DOHH2 (cell line): ENCODE data around the gene INSR.

Experiments
- H3F3A ChIP-seq: fragments of 200-600 bp; sonication (generic), shearing (Covaris generic); 2 replicates; pipeline ENCODE4 v1.6.0; 2016; ENCODE audit warnings: antibody characterized with exemption, mild to moderate bottlenecking; ENCODE audit not compliant: control insufficient read depth, insufficient read depth
- H3K27ac ChIP-seq: fragments of 200-600 bp; sonication (generic); 2 replicates; pipeline ENCODE4 v1.5.1; 2014; ENCODE audit warnings: low read depth, mild to moderate bottlenecking, low read length, moderate library complexity
- H3K27me3 ChIP-seq: fragments of 200-600 bp; sonication (generic); 2 replicates; pipeline ENCODE4 v1.6.1; 2014; ENCODE audit warnings: mild to moderate bottlenecking, low read length, mixed read lengths; ENCODE audit not compliant: control insufficient read depth
- H3K36me3 ChIP-seq: fragments of 200-600 bp; sonication (generic); 2 replicates; pipeline ENCODE4 v1.6.1; 2014; ENCODE audit warnings: mild to moderate bottlenecking, low read length, moderate library complexity, mixed read lengths; ENCODE audit not compliant: control insufficient read depth
- H3K4me1 ChIP-seq: fragments of 200-600 bp; sonication (generic); 2 replicates; pipeline ENCODE4 v1.6.1; 2014; ENCODE audit warnings: mild to moderate bottlenecking, low read length, mixed read lengths; ENCODE audit not compliant: control insufficient read depth
- H3K4me2 ChIP-seq: fragments of 200-600 bp; sonication (generic); 2 replicates; pipeline ENCODE4 v1.6.0; 2014; ENCODE audit warnings: mild to moderate bottlenecking, low read length, moderate library complexity
- H3K4me3 ChIP-seq: fragments of 200-600 bp; sonication (generic); 2 replicates; pipeline ENCODE4 v1.5.1; 2014; ENCODE audit warnings: mild to moderate bottlenecking, low read length, mixed read lengths
- H3K79me2 ChIP-seq: fragments of 200-600 bp; sonication (generic); 2 replicates; pipeline ENCODE4 v1.6.1; 2014; ENCODE audit warnings: mild to moderate bottlenecking, low read length, mixed read lengths; ENCODE audit not compliant: control insufficient read depth
- H3K9me2 ChIP-seq: fragments of 200-600 bp; sonication (generic); replicated peaks from 2 replicates; pipeline ENCODE4 v1.6.1; 2014; ENCODE audit warnings: mild to moderate bottlenecking, low read length, mixed read lengths; ENCODE audit not compliant: control insufficient read depth
- H3K9me3 ChIP-seq: fragments of 200-600 bp; sonication (generic); 2 replicates; pipeline ENCODE4 v1.6.1; 2014; ENCODE audit warnings: antibody characterized with exemption, low read length, mixed read lengths; ENCODE audit not compliant: control insufficient read depth, insufficient read depth
- H4K20me1 ChIP-seq: fragments of 200-600 bp; sonication (generic); 2 replicates; pipeline ENCODE4 v1.6.0; 2014; ENCODE audit warnings: low read depth, mild to moderate bottlenecking, antibody characterized with exemption, low read length, moderate library complexity; ENCODE audit not compliant: control insufficient read depth, insufficient read depth
- CTCF ChIP-seq: fragments of 200-600 bp; sonication (generic); IDR thresholded peaks from one replicate; pipeline ENCODE4 v1.5.1; 2014; ENCODE audit warnings: antibody characterized with exemption, mild to moderate bottlenecking, low read depth, low read length; ENCODE audit not compliant: poor library complexity, severe bottlenecking
- EZH2phosphoT487 ChIP-seq: fragments of 200-600 bp; sonication (generic); IDR thresholded peaks from 2 replicates; pipeline ENCODE4 v1.6.1; 2017; ENCODE audit warnings: borderline replicate concordance, mild to moderate bottlenecking, antibody characterized with exemption, low read length, moderate library complexity, mixed read lengths

Gene INSR

GRCh38 chr19:7255119-7255518 lies 39.1 kb downstream of the INSR start:
- no peaks in the 10 kb centered on the region for H3K9me2 ChIP-seq
- TF ChIP-seq EZH2phosphoT487 (no peak), CTCF (no peak)
- no peaks in the 10 kb centered on the region for H3F3A ChIP-seq
- H3K9me3 ChIP-seq = no peaks in the 10 kb centered on the region
- H3K36me3 ChIP-seq = no peaks in the 10 kb centered on the region
- H4K20me1 ChIP-seq = no peaks in the 10 kb centered on the region
- no peak overlapping the region for H3K4me2 ChIP-seq
- no peak overlapping the region for H3K27ac ChIP-seq
- H3K4me1 ChIP-seq = peaks cover 15% of the 10 kb centered on the region
- no peaks in the 10 kb centered on the region for H3K79me2 ChIP-seq
- no peaks in the 10 kb centered on the region for H3K27me3 ChIP-seq
- H3K4me3 ChIP-seq = no peak overlapping the region

DNA sequence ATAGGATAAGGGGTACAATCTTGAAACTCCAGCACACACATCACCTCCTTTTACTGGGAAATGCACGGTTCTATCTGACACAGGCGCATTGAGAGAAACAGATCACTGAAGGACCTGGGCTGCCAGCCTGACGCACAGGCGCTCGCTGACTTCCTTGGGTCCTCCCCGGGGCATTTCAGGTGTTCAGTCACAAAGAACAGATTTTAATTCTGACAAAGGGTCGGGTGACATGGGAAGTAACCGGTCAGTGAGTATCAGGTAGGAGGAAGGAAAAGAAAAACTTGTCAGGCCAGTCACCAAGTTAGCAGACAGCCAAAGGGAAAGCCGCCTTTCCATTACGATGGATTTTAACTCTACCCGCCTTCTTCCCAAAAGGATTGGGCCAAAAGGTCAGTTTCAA lies 39.6 kb downstream of the INSR start:
- Histone ChIP-seq H3K9me2 (no peaks in the 10 kb centered on the region), H3K27me3 (no peaks in the 10 kb centered on the region), H3K27ac (no peak overlapping the region), H3K4me2 (no peak overlapping the region), H3K4me1 (peaks cover 19% of the 10 kb centered on the region), H3F3A (no peaks in the 10 kb centered on the region), H3K9me3 (no peaks in the 10 kb centered on the region), H3K79me2 (no peaks in the 10 kb centered on the region), H3K4me3 (no peak overlapping the region), H3K36me3 (no peaks in the 10 kb centered on the region), H4K20me1 (no peaks in the 10 kb centered on the region)
- no peak for TF ChIP-seq EZH2phosphoT487
- TF ChIP-seq CTCF = no peak

- H3F3A ChIP-seq = no peaks in the 10 kb centered on the region
- no peaks in the 10 kb centered on the region for H3K9me2 ChIP-seq
- H3K4me1 ChIP-seq = peaks cover 19% of the 10 kb centered on the region
- no peak for TF ChIP-seq CTCF
- TF ChIP-seq EZH2phosphoT487 = no peak
- no peaks in the 10 kb centered on the region for H3K36me3 ChIP-seq
- H3K27ac ChIP-seq = no peak overlapping the region
- no peaks in the 10 kb centered on the region for H3K27me3 ChIP-seq
- no peaks in the 10 kb centered on the region for H3K79me2 ChIP-seq
- no peak overlapping the region for H3K4me3 ChIP-seq
- no peak overlapping the region for H3K4me2 ChIP-seq
- H4K20me1 ChIP-seq = no peaks in the 10 kb centered on the region
- H3K9me3 ChIP-seq = no peaks in the 10 kb centered on the region
These were observed 41.9 kb downstream of the INSR start for GRCh38 chr19:7252364-7252763.

DNA sequence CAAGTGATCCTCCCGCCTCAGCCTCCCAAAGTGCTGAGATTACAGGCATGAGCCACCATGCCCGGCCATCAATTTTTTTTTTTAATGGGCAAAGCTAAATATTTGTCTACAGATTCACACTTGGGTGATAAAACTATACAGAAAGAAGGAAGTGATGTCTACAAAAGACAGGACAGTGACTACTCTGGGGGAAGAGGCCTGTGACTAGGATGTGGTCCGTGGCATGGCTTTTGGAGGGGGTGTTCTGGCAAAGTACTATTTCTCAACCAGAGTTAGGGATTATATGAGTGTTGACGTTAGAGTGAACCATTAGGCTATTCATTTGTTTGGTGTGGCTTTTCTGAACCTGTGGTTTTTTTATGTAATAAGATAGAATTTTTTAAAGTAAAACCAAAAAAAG lies 42.7 kb downstream of the INSR start:
- peaks cover 4% of the 10 kb centered on the region for H3K9me3 ChIP-seq
- H3K27me3 ChIP-seq = no peaks in the 10 kb centered on the region
- TF ChIP-seq EZH2phosphoT487 = no peak
- TF ChIP-seq CTCF = no peak
- H3K36me3 ChIP-seq = no peaks in the 10 kb centered on the region
- H3K27ac ChIP-seq = no peak overlapping the region
- H3K4me1 ChIP-seq = peaks cover 19% of the 10 kb centered on the region
- H4K20me1 ChIP-seq = no peaks in the 10 kb centered on the region
- H3F3A ChIP-seq = no peaks in the 10 kb centered on the region
- no peak overlapping the region for H3K4me3 ChIP-seq
- no peaks in the 10 kb centered on the region for H3K9me2 ChIP-seq
- H3K79me2 ChIP-seq = no peaks in the 10 kb centered on the region
- H3K4me2 ChIP-seq = no peak overlapping the region
